Measurements from ENCODE around the gene GPR158.

GPR158 gene

DNA sequence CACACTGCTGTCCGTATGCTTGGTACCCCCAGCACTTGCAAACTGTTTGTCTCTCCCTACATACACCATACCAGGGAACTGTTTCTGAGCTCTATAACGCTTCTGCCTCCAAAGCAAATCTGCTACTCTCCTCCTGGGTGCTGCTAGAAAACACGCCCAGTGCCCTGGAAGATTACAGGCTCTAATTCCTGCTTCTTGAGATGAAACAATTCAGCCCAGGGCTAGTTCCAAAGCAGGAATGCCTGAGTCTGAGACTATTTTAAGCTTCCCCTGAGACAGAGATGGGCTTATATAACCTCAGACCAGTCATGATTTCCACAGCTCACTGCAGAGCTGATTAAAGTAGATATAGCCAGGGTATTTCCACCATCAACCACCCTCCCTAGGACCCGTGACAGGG, 327.1 kb downstream of the GPR158 start:
- DNase-seq (ENCODE audit: low spot score): peak; percentile 59

DNA sequence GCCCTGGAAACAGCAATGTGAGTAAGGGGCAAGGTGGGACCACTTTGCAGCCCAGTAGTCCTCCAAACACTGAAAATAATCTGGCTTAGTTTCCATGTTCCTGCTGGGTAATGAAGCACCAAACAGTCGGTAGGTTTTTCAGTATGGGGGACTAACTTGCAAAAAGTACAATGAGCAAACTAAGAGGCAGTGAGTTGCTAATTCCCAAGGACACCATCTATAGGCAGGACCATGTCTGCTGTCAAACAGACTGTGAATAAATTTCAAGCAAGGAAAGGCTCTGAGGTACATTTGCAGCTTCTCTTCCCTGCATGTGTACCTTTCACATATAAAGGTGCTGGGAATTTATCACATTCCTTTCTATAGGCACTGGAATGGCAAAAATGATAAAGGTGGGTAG, 327.7 kb downstream of the GPR158 start:
- peak; percentile 47 for DNase-seq (ENCODE audit: low spot score)

DNA sequence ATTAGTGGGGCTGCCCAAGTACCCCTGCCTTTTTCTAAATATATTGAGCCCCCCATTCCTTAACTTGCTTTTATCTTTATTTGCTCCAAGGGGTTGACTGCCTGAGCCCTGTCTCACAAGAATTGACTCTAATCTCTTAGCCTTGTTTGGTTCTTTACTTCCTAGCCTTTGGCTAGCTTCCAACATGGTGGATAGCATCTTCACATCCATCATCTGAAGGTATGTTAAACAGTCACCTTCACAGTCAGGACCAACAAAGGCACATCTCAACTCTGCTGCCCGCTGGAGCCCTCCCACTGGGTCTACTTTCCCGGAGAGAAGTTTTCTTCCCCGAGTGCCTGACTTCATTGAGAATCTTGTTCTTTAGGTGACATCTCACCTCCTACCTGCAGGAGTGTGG, 329.5 kb downstream of the GPR158 start:
- DNase-seq (ENCODE audit: low spot score): no peak

DNA sequence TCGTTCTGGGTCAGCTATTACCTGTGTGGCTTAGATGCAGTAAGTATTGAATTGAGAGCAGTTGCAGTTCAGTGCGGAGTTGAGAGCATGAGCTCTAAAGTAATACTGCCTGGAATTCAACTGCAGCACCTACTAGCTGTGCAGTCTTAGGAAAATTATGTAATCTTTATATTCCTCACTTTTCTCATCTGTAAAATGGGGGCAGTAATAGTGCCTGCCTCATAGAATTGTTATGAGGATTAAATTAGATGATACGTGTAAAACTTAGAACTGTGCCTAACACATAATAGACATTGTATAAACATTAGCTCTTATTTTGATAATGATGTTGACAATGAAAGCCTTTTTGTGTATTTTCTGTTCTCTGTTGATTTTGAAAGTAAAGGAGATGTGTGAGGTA, 330.0 kb downstream of the GPR158 start:
- no peak for DNase-seq (ENCODE audit: low spot score)

DNA sequence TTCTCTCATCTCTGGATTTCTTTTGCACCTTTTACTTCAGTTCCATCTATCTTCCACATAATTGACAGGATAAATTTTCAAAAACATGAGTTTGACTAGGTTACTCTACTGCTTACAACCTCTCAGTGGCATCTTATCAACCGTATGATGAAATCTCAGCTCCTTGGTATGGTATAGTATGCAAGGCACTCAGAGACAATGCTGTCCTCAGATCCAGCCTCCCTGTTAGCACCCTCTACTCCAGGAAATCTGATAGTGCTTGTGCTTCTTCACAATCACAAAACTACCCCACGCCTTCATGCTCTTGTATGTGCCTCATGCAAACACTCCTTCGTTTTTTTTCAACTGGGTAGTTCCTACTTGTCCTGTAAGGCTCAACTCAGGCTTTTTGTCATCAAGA, 330.7 kb downstream of the GPR158 start:
- no peak for DNase-seq (ENCODE audit: low spot score)

DNA sequence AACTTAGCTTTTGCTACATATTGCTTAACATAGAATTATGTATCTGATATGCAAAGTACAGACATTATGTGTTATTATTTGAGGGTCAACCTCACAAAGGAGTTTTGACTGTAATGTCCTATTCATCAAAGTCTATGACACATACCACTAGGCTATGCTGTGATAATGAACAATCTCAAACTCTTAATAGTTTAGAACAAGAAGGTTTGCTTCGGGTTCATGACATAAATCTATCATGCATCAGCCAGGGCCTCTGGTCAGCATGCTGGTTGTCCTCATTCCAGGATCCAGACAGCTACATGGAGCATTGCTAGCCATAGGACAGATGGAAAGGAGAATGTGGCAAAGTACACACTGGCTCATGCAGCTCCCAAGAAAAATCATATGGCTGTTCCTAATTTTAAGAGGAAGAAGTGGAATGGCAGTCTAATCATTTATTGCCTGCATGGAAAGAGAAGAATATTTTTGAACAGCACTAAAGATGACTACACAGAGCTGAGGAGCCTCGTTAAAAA, 332.1 kb downstream of the GPR158 start:
- peak; percentile 77 for DNase-seq (ENCODE audit: low spot score)

DNA sequence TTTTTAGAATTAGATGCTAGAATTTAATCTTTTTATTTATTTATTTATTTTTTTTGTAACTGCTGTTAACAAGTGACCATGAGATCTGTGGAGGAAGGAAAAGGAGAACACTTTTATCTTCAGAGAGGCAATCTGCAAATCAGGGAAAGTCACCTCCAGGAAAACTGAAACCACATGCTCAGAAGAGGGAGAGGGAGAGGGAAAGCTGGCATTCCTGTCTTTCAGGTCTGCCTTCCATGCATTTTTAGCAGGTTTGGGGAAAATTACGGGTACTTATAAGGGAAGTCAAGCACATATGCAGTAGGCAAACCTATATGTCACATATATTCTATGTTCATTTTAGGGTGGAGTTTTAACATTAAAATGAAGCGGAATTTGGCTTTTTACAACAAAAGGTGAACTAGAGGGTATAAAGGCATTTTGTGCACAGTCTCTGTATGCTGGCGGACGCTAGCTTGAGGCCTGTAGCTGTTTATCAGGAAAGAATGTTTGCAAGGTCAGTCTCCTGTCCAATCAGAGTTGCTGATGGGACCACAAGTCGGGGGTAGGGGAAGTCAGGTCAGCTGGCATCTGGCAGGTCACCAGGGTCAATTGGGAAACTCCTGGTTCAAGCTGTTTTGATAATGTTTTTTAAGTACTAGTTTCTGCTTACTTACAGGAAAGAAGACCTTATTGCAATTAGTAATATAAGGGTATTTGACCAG, 333.5 kb downstream of the GPR158 start:
- DNase-seq (ENCODE audit: low spot score): no peak

DNA sequence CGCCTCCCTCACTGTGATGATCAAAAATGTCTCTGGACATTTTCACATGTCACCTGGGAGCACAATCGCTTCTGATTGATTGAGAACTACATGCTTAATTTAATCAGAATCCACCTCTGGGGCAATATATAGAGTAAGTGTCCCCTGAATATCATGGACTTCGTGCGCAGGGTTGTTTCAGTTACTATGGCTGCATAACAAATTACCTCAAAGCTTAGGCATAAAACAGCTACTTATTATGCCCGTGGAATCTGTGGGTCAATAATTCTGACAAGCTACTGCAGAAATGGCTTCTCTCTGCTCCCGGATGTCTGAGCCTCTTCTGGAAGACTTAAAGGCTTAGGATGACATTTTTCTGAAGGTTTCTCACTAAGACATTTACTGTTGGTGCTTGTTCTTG, 334.4 kb downstream of the GPR158 start:
- no peak for DNase-seq (ENCODE audit: low spot score)

DNA sequence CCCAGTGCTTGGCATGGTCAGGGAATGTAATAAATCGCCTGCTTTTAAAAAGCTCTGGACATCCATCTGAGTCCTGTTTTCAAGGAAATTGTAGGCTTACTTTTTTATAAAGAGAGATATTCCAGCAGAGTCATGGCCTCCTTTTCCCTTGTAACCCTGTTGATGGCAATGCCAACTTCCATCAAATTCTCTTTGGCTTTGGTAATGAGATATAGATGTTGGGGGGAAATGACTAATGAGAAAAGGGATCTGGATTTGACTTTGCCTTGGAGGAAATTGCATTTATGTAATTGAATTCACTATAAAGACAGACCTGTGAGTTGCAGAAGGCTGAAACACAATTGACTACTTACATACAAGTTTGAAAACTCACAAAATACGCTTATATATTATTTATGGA, 347.5 kb downstream of the GPR158 start:
- no peak for DNase-seq (ENCODE audit: low spot score)

DNA sequence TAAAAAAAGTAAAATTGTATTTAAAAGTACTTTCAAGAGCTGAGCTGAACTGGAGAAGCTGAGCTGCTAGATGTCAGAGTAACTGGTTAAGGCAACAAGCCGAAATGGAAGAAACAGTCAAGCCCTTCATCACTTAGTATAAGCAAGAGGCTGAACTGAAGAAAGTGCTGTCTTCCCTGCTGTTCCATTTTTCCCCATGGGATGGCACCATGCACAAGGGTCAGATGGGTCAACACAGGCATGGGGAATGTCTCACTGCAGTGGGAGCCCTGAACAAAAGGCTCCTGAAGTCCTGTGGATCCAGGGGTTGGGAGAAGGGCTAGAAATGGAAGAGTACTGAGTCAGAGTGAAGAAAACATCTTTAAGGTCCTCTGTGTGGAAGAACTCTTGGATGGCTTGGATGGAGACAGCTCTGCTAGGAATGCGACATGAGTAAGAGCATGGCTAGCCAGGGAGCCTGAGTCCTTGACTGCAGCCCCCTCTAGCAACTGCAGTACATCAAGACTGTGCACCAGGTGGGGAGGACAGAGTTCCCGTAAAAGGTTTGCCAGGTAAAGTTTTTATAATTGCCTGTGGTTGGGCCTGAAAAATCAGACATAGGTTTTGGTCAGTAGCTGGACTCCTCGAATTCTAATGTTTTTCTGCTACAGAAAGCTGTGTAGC, 348.3 kb downstream of the GPR158 start:
- DNase-seq (ENCODE audit: low spot score): no peak

DNA sequence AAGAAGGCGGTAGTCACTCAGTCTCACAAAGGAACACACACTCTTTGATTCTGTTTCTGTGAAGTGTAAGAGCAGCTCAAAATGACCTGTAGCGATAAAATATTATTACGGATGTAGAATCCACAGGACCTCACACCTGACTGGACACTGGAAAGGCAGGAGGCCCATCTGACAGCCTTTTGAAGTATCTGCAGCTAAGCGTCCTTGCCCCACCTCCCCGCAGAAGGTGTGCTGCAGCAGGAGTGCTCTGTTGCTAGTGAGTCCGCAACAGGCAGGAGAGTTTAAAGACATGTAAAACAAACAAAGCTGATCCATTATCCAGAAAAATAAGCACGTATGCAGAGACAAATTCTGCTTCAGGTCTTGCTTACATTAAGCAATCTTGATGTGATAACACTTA, 355.5 kb downstream of the GPR158 start:
- peak; percentile 63 for DNase-seq (ENCODE audit: low spot score)

DNA sequence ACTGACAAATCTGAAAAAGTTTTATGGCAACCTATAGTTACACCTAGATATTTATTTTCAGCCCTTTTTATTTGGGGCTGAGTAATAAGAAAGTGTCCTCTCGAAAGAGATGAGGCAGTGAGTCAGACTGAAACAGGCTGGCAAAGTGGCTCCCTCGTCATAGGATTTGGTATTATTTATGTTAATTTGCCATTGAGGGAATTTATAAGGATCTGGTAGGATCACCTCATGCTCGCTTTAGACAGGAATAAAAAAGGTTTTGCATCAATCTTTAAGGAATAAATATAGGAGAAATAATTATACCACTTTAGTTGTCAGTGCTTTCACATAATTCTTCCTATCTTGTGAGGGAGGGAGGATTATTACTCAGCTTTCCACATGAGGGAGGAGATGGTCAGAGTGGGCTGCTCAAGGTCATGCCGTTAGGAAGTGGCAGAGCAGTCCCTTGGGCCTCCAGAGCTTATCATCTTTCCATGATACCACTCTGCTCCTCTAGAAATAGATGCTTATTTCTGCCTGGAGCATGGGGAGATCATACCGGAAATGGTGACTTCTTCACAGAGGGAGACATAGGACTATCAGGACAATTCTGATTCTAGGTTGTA, 356.8 kb downstream of the GPR158 start:
- no peak for DNase-seq (ENCODE audit: low spot score)

DNA sequence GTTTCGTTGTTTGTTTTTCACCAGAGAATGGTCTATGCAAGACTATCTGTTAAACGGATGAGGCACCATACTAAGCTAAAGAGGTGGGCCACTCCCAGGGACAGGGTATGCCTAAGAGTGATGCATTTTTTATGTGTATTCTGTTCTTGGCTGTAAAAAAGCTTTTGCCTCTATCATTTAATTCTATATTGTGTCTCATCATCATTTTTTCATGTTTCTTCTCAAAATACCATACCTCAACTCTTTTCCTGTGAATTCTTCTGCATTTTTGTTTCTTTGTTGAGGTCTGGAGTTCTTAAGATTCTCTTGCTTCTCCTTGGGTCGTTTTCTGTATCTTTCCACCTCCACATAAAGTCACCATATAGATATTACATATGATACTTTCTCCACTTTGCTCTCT, 357.4 kb downstream of the GPR158 start:
- DNase-seq (ENCODE audit: low spot score): no peak

DNA sequence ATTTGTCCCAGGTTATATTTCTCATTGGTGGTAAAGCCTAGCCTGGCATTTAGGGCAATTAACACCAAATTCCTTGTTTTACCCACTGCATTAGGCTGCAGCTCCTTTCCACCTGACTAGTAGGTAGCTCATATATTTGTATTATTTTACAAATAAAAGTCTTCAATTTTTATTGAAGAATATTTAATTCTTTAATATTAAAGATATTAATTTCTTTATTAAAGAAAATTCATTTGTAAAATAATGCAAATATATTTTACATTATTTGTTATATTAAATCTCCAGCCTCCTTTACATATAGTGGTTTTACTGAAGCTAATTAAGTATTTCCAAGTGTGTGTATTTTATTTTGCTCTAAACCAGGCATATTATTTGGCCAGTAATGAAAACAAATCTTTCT, 361.2 kb downstream of the GPR158 start:
- DNase-seq (ENCODE audit: low spot score): no peak

DNA sequence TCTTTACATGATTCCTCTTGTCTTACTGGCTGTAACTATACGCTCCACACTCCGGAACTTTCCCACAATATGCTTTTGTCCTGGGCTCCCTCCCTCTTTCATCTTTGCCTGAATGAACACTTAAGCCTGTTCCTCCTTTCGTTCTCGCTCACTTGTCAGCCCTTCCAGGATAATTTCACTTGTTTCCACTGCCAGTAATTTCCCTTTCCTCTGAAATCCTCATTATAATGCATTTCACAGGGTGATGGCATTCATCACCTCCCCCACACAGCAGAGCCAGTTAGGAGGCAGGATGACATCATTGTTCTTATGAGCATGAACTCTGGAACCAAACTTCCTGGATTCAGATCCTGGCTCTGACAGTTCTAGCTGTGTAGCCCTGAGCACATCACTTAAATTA, 372.6 kb downstream of the GPR158 start:
- no peak for DNase-seq (ENCODE audit: low spot score)

DNA sequence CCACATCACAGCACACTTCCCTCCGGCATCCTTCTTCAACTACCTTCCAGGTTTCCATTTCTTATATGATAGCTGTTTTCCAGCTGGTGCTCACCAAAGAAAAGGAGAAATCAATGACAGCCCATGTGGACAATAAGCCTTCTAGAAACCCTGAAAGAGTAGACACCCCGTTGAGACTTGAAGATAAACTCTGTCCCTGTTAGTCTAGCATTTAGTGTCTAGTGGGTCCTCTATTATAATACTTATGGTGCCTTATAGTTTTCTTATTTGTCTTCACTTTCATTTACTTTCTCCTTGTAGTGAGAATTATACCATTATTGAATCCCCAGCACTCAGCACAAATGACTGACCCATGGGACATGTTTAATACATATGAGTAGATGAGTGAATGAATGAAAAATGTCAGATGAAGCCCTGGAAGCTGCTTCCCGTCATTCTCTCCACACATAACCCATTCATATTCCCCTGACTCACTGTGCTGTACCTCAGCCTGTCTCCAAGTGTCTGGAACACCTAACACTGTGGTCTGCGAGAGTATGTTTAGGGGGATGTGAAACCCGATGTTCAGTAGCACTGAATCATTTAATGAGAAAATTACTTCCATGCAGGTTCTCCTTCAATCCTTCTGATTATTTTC, 377.6 kb downstream of the GPR158 start:
- no peak for DNase-seq (ENCODE audit: low spot score)

DNA sequence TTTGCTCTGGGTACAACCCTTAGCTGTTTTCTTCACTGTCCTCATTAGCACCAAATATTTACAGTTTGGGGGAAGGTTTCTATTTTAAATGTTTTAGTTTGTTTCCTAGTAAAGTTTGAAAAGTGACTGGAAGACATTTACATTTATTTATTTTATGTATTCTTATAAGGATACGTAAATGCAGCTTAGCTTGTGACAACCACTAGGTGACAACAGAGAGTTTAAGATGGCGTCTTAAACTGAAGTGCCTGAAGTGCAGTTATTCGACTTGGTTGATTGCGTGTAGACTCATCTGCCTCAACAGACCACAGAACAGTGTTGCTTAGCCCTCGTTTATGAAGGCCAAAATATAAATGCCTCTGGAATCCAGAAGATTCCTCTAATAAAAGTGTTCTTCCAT, 381.1 kb downstream of the GPR158 start:
- DNase-seq (ENCODE audit: low spot score): no peak

DNA sequence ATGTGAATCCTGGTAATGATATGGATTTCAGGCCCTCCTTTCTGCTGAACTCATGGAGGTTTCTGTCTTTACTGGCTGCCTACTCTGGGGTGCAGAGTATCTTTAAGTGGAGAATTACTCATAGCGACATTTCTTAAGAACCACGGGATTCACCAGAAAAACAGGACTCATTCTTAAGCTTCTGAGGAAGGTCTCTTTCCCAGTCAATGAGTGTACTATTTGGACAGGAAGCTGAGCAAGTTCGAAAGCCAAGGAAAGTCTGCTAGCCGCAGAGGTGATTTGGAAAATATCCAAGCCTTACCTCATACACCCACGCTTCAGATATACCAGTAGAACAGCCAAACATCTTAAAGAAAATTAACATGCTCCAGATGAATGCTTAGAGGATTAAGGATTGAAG, 381.7 kb downstream of the GPR158 start:
- peak; percentile 48 for DNase-seq (ENCODE audit: low spot score)

DNA sequence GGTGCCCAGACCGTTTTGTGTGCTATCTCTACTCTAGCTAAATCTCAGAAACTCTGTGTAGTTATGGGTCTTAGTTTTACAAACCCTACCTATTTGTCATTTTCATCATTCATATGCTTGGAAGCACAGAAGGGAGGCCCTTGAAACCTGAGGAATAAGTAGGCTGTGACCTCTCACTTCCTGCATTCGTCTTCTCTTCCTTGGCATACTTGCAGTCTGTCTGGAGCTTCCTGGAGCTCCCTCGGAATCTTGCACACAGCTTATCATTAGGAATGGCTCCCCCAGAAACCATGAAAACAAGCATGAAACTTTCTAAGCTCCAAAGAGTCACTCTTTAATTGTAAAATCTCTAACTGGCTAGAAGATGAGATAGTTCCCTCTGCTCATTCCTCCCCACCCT, 382.3 kb downstream of the GPR158 start:
- no peak for DNase-seq (ENCODE audit: low spot score)

DNA sequence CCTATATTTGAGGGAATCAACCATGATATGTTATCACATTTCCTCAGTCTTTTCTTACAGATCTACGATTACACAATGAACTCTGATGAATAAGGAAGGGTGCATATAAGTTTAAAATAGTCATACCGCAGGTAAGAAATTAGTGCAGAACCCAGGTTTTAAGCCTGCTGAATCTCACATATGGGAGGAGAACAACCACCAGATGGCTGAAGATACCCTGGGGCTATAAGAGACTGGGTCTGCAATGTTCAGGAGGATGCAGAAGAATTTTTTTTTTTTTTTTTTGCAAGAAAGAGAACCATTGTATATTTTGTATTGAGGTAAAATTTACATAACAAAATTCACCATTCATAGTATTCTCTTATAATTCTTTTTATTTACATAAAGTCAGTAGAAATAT, 387.0 kb downstream of the GPR158 start:
- DNase-seq (ENCODE audit: low spot score): peak; percentile 93

DNA sequence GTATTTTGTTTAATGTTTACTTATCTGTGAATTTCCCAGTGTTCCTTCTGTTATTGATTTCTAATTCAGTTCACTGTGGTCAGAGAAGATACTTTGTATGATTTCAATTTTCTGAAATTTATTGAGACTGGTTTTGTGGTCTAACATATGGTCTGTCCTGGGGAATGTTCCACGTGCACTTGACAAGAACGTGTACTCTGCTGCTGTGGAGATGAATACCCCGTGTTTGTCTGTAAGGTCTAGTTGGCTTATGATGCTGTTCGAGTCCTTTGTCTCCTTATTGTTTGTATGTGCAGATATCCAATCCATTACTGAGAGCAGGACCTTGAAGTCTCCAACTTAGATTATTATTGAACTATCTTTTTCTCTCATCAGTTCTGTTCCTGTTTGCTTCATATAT, 387.7 kb downstream of the GPR158 start:
- peak; percentile 60 for DNase-seq (ENCODE audit: low spot score)

DNA sequence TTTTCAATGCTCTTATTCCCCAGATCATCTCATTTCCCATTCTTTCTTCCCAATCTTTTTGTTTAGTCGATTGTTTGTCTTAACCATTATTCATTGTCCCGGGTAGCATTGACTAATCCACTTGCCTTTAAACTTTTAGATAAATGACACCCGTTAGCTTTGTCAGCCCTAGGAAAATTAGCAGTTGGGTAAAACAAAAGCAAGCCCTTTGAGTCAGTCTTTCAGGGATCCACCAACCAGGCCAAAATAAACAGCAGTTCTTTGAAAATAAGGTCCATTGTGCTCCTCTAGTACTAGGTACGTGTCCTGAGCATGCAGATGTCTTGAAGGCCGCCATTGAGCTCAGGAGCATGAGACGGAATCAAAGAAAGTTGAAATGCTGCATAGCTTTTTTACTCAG, 389.6 kb downstream of the GPR158 start:
- DNase-seq (ENCODE audit: low spot score): no peak

DNA sequence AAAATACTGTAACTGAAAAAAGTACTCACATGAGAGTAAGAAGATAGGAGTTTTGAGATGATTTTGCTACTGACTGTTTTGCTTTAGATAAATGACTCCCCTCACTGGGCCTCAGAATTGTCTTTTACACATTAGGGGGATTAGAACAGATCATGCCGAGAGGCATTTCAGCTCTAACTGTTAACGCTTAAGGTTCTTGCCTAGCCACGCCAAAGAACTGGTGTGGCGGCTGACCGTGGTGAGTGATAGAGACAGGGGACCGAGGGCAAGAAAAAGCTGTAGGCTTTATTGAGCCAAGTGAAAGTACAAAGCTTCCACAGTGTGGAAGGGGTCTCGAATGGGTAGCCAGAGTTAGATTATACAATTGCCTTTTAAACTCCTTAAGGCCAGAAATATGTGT, 390.8 kb downstream of the GPR158 start:
- peak; percentile 43 for DNase-seq (ENCODE audit: low spot score)

All from cerebellar cortex (tissue), 1 donor.